H1 (cell line): ENCODE data around the gene SLC26A8. TPM values are rescaled to one million over a fixed set of nuclear protein-coding genes. Genes with fewer than 3 reads are reported as not detected.

Experiments
- BRCA1 ChIP-seq: IDR thresholded peaks from 2 replicates; pipeline ENCODE4 v1.6.1; 2012; ENCODE audit warnings: low read depth, low read length, improper control_type of control experiment
- EP300 ChIP-seq, 2 experiments: IDR thresholded peaks; 1 replicate in 1 of 2; 2 replicates in 1 of 2; pipeline ENCODE4 v1.6.1; 2011 to 2012; ENCODE audit warnings: low read depth in 2 of 2, low read length in 2 of 2, mild to moderate bottlenecking in 2 of 2, borderline replicate concordance in 1 of 2, inconsistent platforms in 1 of 2, moderate library complexity in 1 of 2
- JUND ChIP-seq: IDR thresholded peaks from 2 replicates; pipeline ENCODE4 v1.6.1; 2011; ENCODE audit warnings: mild to moderate bottlenecking, improper control_type of control experiment, low read length
- KDM4A ChIP-seq: IDR thresholded peaks from one replicate; pipeline ENCODE4 v1.7.1; 2012; ENCODE audit warnings: low read depth, mild to moderate bottlenecking, moderate library complexity, low read length, inconsistent platforms; ENCODE audit not compliant: severe bottlenecking
- RBBP5 ChIP-seq: IDR thresholded peaks from 2 replicates; pipeline ENCODE4 v1.7.1; 2012; ENCODE audit warnings: low read depth, mild to moderate bottlenecking, inconsistent platforms, low read length, moderate library complexity, borderline replicate concordance
- SP2 ChIP-seq: IDR thresholded peaks from 2 replicates; pipeline ENCODE4 v1.6.1; 2012; ENCODE audit warnings: mild to moderate bottlenecking, low read length, inconsistent platforms
- USF2 ChIP-seq: IDR thresholded peaks from 2 replicates; pipeline ENCODE4 v1.6.1; 2011; ENCODE audit warnings: low read length, improper control_type of control experiment
- polyA plus RNA-seq, 7 experiments: library from polyadenylated mRNA; depleted of rRNA in 3 of 7; stranded (reverse) in 5 of 7; unstranded in 2 of 7; fragments of >200 nt in 5 of 7; fragments of 200-250 nt in 2 of 7; gene quantifications; 1 replicate in 5 of 7; 2 replicates in 1 of 7; 4 replicates in 1 of 7; pipeline versions ENCODE4 v1.2.1 to v1.2.3, GENCODE V29; 2011 to 2013; ENCODE audit warnings: missing spikeins in 2 of 7, mixed read lengths in 2 of 7
- total RNA-seq: library from RNA; stranded (reverse); fragmentation: NEBNext Ultra II Directional; extraction: Animal tissue kit (Norgen Biotek cat#: 25700); gene quantifications from 2 replicates; pipeline ENCODE4 v1.2.1, GENCODE V29; 2021
- TF ChIP-seq, protein P1 (sequence below): fragments of 300-600 bp; sonication (generic); IDR thresholded peaks from 2 replicates; pipeline ENCODE4 v1.7.1; 2012; ENCODE audit warnings: low read length, moderate library complexity, mild to moderate bottlenecking, inconsistent platforms; ENCODE audit not compliant: insufficient replicate concordance

The SLC26A8 gene
- total and polyA plus RNA-seq, 2 of the 8 experiments (the other 6 are each of a cell fraction or from before 2014, with no cell fraction given), result 0.56 to 0.57 TPM

DNA sequence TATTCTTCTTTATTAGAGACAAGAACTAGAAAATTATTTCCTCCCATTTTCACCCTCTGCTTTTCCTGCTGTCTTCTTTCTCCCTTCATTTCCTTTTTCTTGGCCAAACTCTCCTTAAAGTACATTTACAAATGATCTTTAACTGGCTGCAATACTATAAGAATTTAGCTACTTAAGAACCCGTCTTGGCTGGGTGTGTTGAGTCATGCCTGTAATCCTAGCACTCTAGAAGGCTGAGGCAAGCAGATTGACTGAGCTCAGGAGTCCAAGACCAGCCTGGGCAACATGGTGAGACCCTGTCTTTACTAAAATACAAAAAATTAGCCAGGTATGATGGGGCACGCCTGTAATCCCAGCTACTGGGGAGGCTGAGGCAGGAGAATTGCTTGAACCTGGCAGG lies 64.3 kb downstream of the SLC26A8 start (continued):
- TF ChIP-seq, protein P1, sequence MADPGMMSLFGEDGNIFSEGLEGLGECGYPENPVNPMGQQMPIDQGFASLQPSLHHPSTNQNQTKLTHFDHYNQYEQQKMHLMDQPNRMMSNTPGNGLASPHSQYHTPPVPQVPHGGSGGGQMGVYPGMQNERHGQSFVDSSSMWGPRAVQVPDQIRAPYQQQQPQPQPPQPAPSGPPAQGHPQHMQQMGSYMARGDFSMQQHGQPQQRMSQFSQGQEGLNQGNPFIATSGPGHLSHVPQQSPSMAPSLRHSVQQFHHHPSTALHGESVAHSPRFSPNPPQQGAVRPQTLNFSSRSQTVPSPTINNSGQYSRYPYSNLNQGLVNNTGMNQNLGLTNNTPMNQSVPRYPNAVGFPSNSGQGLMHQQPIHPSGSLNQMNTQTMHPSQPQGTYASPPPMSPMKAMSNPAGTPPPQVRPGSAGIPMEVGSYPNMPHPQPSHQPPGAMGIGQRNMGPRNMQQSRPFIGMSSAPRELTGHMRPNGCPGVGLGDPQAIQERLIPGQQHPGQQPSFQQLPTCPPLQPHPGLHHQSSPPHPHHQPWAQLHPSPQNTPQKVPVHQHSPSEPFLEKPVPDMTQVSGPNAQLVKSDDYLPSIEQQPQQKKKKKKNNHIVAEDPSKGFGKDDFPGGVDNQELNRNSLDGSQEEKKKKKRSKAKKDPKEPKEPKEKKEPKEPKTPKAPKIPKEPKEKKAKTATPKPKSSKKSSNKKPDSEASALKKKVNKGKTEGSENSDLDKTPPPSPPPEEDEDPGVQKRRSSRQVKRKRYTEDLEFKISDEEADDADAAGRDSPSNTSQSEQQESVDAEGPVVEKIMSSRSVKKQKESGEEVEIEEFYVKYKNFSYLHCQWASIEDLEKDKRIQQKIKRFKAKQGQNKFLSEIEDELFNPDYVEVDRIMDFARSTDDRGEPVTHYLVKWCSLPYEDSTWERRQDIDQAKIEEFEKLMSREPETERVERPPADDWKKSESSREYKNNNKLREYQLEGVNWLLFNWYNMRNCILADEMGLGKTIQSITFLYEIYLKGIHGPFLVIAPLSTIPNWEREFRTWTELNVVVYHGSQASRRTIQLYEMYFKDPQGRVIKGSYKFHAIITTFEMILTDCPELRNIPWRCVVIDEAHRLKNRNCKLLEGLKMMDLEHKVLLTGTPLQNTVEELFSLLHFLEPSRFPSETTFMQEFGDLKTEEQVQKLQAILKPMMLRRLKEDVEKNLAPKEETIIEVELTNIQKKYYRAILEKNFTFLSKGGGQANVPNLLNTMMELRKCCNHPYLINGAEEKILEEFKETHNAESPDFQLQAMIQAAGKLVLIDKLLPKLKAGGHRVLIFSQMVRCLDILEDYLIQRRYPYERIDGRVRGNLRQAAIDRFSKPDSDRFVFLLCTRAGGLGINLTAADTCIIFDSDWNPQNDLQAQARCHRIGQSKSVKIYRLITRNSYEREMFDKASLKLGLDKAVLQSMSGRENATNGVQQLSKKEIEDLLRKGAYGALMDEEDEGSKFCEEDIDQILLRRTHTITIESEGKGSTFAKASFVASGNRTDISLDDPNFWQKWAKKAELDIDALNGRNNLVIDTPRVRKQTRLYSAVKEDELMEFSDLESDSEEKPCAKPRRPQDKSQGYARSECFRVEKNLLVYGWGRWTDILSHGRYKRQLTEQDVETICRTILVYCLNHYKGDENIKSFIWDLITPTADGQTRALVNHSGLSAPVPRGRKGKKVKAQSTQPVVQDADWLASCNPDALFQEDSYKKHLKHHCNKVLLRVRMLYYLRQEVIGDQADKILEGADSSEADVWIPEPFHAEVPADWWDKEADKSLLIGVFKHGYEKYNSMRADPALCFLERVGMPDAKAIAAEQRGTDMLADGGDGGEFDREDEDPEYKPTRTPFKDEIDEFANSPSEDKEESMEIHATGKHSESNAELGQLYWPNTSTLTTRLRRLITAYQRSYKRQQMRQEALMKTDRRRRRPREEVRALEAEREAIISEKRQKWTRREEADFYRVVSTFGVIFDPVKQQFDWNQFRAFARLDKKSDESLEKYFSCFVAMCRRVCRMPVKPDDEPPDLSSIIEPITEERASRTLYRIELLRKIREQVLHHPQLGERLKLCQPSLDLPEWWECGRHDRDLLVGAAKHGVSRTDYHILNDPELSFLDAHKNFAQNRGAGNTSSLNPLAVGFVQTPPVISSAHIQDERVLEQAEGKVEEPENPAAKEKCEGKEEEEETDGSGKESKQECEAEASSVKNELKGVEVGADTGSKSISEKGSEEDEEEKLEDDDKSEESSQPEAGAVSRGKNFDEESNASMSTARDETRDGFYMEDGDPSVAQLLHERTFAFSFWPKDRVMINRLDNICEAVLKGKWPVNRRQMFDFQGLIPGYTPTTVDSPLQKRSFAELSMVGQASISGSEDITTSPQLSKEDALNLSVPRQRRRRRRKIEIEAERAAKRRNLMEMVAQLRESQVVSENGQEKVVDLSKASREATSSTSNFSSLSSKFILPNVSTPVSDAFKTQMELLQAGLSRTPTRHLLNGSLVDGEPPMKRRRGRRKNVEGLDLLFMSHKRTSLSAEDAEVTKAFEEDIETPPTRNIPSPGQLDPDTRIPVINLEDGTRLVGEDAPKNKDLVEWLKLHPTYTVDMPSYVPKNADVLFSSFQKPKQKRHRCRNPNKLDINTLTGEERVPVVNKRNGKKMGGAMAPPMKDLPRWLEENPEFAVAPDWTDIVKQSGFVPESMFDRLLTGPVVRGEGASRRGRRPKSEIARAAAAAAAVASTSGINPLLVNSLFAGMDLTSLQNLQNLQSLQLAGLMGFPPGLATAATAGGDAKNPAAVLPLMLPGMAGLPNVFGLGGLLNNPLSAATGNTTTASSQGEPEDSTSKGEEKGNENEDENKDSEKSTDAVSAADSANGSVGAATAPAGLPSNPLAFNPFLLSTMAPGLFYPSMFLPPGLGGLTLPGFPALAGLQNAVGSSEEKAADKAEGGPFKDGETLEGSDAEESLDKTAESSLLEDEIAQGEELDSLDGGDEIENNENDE, result no peak
- TF ChIP-seq JUND (no peak), SP2 (no peak), USF2 (no peak), BRCA1 (no peak), RBBP5 (no peak), KDM4A (no peak), EP300 (IDR thresholded peaks at IDR 0.05; ENCODE audit: borderline replicate concordance in 1 of 2, low read depth in 2 of 2, low read length in 2 of 2) (no peak)
